ENCODE results near the gene FBXL17.

The FBXL17 gene

DNA sequence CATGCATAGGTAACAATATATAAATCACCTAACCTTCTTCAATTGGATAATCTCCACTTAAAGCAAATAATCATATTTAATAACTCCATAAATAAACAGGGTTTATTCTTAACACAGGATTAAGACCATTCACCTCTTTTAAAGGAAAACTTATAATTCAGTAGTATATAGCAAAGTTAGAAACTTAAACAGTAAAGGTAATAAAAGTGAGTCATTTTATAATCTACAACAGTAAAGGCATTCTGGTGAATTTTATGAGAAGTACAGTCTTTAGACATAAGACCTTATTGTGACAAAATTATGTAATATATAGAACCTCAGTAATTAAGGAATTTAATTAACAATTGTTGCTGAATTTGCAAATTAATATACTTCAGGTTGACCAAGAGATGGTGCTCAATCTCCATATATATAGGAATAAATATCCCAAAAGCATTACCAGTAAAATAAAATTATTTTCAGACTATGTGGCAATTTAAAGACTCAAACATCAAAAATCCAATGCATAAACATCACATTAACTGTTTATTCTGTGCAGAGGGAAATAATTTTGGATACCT lies 84.8 kb downstream of the FBXL17 start:
- H3K4me1 ChIP-seq (ENCODE audit: insufficient read depth, low read length), result no peaks in the 10 kb centered on the region
- no peak overlapping the region for H3K9ac ChIP-seq (ENCODE audit: low read depth, low read length)
- DNase-seq, result no peak
- no peak overlapping the region for H3K27ac ChIP-seq (ENCODE audit: low read length)
- ATAC-seq (ENCODE audit: insufficient read depth, low read depth), result no peak
- H3K4me2 ChIP-seq (ENCODE audit: insufficient read depth, low read length), result no peak overlapping the region
- no peak overlapping the region for H3K4me3 ChIP-seq (ENCODE audit: low read depth in 1 of 2, low read length in 2 of 2)
- no peak overlapping the region for H2AFZ ChIP-seq (ENCODE audit: low read depth, low read length)
- H3K36me3 ChIP-seq (ENCODE audit: insufficient read depth, low read length), result no peaks in the 10 kb centered on the region
- no peaks in the 10 kb centered on the region for H3K27me3 ChIP-seq (ENCODE audit: insufficient read depth, low read length, poor library complexity)
- no peaks in the 10 kb centered on the region for H4K20me1 ChIP-seq (ENCODE audit: insufficient read depth, low read length)
- no peaks in the 10 kb centered on the region for H3K79me2 ChIP-seq (ENCODE audit: insufficient read depth, low read length)
- TF ChIP-seq, protein P1, sequence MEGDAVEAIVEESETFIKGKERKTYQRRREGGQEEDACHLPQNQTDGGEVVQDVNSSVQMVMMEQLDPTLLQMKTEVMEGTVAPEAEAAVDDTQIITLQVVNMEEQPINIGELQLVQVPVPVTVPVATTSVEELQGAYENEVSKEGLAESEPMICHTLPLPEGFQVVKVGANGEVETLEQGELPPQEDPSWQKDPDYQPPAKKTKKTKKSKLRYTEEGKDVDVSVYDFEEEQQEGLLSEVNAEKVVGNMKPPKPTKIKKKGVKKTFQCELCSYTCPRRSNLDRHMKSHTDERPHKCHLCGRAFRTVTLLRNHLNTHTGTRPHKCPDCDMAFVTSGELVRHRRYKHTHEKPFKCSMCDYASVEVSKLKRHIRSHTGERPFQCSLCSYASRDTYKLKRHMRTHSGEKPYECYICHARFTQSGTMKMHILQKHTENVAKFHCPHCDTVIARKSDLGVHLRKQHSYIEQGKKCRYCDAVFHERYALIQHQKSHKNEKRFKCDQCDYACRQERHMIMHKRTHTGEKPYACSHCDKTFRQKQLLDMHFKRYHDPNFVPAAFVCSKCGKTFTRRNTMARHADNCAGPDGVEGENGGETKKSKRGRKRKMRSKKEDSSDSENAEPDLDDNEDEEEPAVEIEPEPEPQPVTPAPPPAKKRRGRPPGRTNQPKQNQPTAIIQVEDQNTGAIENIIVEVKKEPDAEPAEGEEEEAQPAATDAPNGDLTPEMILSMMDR (IDR thresholded peaks at IDR 0.05; ENCODE audit: borderline replicate concordance, extremely low read depth, low read length, poor library complexity, severe bottlenecking), result no peak
- TF ChIP-seq EZH2 (IDR thresholded peaks at IDR 0.05; ENCODE audit: borderline replicate concordance, low read depth, low read length, severe bottlenecking), result no peak
- H3K9me3 ChIP-seq (ENCODE audit: insufficient read depth, low read length, severe bottlenecking), result no peaks in the 10 kb centered on the region

DNA sequence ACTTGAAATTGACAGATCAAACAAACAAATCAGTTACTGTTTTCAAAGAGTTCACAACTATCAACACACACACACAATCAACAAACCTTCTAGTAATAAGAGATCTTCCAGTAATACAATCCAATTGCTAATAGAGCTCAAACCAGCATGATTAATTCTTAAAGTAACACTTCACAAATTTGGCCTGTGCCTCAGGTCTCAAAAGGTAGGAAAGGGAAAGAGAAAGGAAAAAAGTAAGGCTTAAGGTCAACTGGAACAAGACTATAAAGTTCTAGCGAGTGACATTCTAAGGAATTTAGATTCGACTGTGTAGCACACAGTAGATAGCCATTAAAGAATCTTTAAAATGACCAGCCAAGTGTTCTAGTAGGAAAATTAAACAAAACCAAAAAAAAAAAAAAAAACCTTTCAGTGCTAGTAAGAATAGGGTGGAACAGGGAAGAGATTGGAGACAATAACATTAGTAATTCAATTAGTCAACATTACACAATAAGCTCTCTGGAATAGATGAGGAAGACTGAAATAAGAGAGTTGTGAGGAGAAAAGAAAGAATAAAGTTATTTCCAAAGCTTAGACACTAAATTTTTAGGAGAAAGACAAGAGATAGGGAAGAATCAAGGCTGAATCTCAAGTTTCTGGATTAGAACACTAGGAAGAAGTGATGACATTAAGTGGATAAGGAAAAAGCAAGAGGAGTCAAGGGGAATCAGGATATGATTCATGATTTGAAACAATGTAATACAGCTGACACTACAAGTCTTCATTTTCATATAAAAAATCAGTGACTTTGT lies 86.1 kb downstream of the FBXL17 start:
- Histone ChIP-seq H3K4me2 (ENCODE audit: insufficient read depth, low read length) (no peak overlapping the region), H3K27ac (ENCODE audit: low read length) (no peak overlapping the region), H2AFZ (ENCODE audit: low read depth, low read length) (no peak overlapping the region), H3K9me3 (ENCODE audit: insufficient read depth, low read length, severe bottlenecking) (no peaks in the 10 kb centered on the region), H4K20me1 (ENCODE audit: insufficient read depth, low read length) (no peaks in the 10 kb centered on the region), H3K4me3 (ENCODE audit: low read depth in 1 of 2, low read length in 2 of 2) (no peak overlapping the region), H3K4me1 (ENCODE audit: insufficient read depth, low read length) (no peaks in the 10 kb centered on the region), H3K27me3 (ENCODE audit: insufficient read depth, low read length, poor library complexity) (no peaks in the 10 kb centered on the region), H3K79me2 (ENCODE audit: insufficient read depth, low read length) (no peaks in the 10 kb centered on the region), H3K36me3 (ENCODE audit: insufficient read depth, low read length) (no peaks in the 10 kb centered on the region), H3K9ac (ENCODE audit: low read depth, low read length) (no peak overlapping the region)
- TF ChIP-seq, protein P1 (IDR thresholded peaks at IDR 0.05; ENCODE audit: borderline replicate concordance, extremely low read depth, low read length, poor library complexity, severe bottlenecking), result no peak
- no peak for TF ChIP-seq EZH2 (IDR thresholded peaks at IDR 0.05; ENCODE audit: borderline replicate concordance, low read depth, low read length, severe bottlenecking)
- DNase-seq (no peak), ATAC-seq (ENCODE audit: insufficient read depth, low read depth) (no peak)

DNA sequence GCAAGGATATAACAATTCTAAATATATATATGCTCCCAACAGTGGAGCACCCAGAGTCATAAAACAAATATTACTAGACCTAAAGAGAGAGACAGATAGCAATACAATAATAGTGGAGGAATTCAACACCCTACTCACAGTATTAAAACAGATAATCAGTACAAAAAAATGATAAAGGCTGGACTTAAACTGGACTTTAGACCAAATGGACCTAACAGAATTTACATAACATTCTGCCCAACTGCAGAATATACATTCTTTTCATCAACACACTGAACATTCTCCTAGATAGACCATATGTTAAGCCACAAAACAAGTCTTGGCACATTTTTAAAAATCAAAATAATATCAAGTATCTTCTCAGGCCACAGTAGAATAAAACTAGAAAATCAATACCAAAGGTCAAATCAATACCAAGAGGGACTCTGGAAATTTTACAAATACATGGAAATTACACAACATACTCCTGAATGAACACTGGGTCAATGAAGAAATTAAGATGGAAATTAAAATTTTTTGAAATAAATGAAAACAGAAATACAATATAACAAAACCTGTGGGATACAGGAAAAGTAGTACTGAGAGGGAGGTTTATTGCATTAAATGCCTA lies 100.8 kb downstream of the FBXL17 start:
- ATAC-seq (ENCODE audit: insufficient read depth, low read depth) (no peak), DNase-seq (no peak)
- no peaks in the 10 kb centered on the region for H3K36me3 ChIP-seq (ENCODE audit: insufficient read depth, low read length)
- no peak overlapping the region for H3K4me3 ChIP-seq (ENCODE audit: low read depth in 1 of 2, low read length in 2 of 2)
- TF ChIP-seq, protein P1 (IDR thresholded peaks at IDR 0.05; ENCODE audit: borderline replicate concordance, extremely low read depth, low read length, poor library complexity, severe bottlenecking), result no peak
- no peak for TF ChIP-seq EZH2 (IDR thresholded peaks at IDR 0.05; ENCODE audit: borderline replicate concordance, low read depth, low read length, severe bottlenecking)
- no peaks in the 10 kb centered on the region for H4K20me1 ChIP-seq (ENCODE audit: insufficient read depth, low read length)
- H3K79me2 ChIP-seq (ENCODE audit: insufficient read depth, low read length), result no peaks in the 10 kb centered on the region
- H3K27ac ChIP-seq (ENCODE audit: low read length), result no peak overlapping the region
- no peaks in the 10 kb centered on the region for H3K9me3 ChIP-seq (ENCODE audit: insufficient read depth, low read length, severe bottlenecking)
- no peak overlapping the region for H3K4me2 ChIP-seq (ENCODE audit: insufficient read depth, low read length)
- no peak overlapping the region for H3K9ac ChIP-seq (ENCODE audit: low read depth, low read length)
- H3K27me3 ChIP-seq (ENCODE audit: insufficient read depth, low read length, poor library complexity), result no peaks in the 10 kb centered on the region
- H2AFZ ChIP-seq (ENCODE audit: low read depth, low read length), result no peak overlapping the region
- no peaks in the 10 kb centered on the region for H3K4me1 ChIP-seq (ENCODE audit: insufficient read depth, low read length)

All from DND-41 (cell line).